Nephron (organoid): Measurements from ENCODE around the gene TMEFF1.
"Not testable (repeated sequence)": the region's sequence is repeated elsewhere in the genome, so short reads cannot be mapped to it uniquely, and the experiment has no call there.

Experiments used
- H3K27ac Mint-ChIP-seq, 3 experiments: 2 replicates each; pipeline ENCODE4 v1.8.0; 2020; ENCODE audit warnings: mixed read lengths in 3 of 3, mild to moderate bottlenecking in 2 of 3, moderate library complexity in 1 of 3
- H3K27me3 Mint-ChIP-seq: 2 replicates; pipeline ENCODE4 v1.8.0; 2021; ENCODE audit warnings: low read depth, mild to moderate bottlenecking, moderate library complexity, mixed read lengths
- H3K36me3 Mint-ChIP-seq: 2 replicates; pipeline ENCODE4 v1.8.0; 2020; ENCODE audit warnings: low read depth, mixed read lengths
- H3K4me1 Mint-ChIP-seq: 2 replicates; pipeline ENCODE4 v1.8.0; 2020; ENCODE audit warnings: mixed read lengths
- H3K4me3 Mint-ChIP-seq, 3 experiments: 2 replicates each; pipeline ENCODE4 v1.8.0; 2020; ENCODE audit warnings: mild to moderate bottlenecking in 3 of 3, mixed read lengths in 3 of 3, moderate library complexity in 2 of 3
- H3K9me3 Mint-ChIP-seq: 2 replicates; pipeline ENCODE4 v1.8.0; 2020; ENCODE audit warnings: mixed read lengths
- TF ChIP-seq, protein P1 (sequence below), 3 experiments: fragments of 200-600 bp; sonication (generic); IDR thresholded peaks; one replicate each; pipeline ENCODE4 v1.5.0; 2021; ENCODE audit warnings: antibody characterized with exemption in 3 of 3; ENCODE audit not compliant: unreplicated experiment in 3 of 3

TMEFF1 gene

DNA sequence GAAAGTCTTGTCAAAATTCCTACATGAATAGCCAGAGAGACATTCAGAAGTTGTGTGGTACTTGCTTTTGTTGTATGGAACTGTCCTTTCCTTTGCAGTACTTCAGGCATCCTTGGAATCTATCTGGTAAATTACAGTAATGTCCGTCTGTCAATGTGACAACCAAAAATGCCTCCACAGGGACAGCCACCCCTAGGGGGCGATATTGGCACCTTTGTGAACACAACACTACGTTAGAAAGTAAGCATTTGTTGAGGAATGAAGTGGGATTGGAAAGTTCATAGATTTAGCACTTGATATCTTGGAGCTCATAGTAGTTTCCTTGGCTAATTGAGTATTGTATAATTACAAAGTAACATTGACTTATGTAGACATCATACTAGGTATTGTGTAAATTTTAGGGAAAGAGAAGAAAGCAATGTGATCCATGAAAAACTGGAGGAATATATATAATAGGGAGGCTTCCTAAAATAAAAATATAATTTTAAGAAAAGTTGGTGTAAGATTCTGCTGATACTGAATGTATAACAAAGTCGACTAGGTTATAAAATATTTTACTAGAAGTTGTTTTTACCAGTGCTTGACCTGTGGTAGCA is 32.7 kb downstream of the TMEFF1 start:
- TF ChIP-seq, protein P1, sequence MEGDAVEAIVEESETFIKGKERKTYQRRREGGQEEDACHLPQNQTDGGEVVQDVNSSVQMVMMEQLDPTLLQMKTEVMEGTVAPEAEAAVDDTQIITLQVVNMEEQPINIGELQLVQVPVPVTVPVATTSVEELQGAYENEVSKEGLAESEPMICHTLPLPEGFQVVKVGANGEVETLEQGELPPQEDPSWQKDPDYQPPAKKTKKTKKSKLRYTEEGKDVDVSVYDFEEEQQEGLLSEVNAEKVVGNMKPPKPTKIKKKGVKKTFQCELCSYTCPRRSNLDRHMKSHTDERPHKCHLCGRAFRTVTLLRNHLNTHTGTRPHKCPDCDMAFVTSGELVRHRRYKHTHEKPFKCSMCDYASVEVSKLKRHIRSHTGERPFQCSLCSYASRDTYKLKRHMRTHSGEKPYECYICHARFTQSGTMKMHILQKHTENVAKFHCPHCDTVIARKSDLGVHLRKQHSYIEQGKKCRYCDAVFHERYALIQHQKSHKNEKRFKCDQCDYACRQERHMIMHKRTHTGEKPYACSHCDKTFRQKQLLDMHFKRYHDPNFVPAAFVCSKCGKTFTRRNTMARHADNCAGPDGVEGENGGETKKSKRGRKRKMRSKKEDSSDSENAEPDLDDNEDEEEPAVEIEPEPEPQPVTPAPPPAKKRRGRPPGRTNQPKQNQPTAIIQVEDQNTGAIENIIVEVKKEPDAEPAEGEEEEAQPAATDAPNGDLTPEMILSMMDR (IDR thresholded peaks at IDR 0.05; ENCODE audit: unreplicated experiment in 3 of 3), result peak; percentile 22 to 47 (median 29)
- Mint-ChIP-seq H3K4me1 (no peaks in the 10 kb centered on the region), H3K36me3 (peaks cover 58% of the 10 kb centered on the region), H3K27me3 (no peaks in the 10 kb centered on the region), H3K27ac (no peak overlapping the region), H3K4me3 (no peak overlapping the region), H3K9me3 (no peaks in the 10 kb centered on the region)

- H3K27ac Mint-ChIP-seq, H3K4me1 Mint-ChIP-seq, H3K4me3 Mint-ChIP-seq, H3K9me3 Mint-ChIP-seq, H3K27me3 Mint-ChIP-seq: not testable (repeated sequence)
- peaks cover 60% of the 10 kb centered on the region for H3K36me3 Mint-ChIP-seq
Observed at GRCh38 chr9:100507350-100507749, 34.4 kb downstream of the TMEFF1 start.

DNA sequence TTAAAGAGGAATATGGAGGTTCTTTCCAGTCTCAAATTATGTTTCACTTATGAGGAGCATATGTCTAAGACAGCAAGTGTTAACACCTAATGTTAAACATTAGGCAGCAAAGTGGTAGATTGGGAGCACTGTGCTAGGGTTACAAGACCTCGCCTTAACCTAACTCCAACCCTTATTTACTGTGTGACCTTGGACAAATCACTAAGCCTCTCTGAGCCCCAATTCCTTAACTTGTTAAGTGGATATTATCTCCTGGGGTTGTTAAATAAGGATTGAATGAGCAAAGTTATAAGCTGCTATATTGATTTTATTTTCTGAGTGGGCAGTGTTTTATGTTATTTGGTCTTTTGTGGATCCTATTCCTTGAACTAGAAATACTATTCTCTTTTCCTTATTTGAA is 38.3 kb downstream of the TMEFF1 start:
- Mint-ChIP-seq H3K4me3 (no peak overlapping the region), H3K4me1 (no peaks in the 10 kb centered on the region), H3K9me3 (no peaks in the 10 kb centered on the region), H3K27ac (no peak overlapping the region), H3K36me3 (peaks cover 44% of the 10 kb centered on the region), H3K27me3 (no peaks in the 10 kb centered on the region)
- TF ChIP-seq, protein P1 (IDR thresholded peaks at IDR 0.05; ENCODE audit: unreplicated experiment in 3 of 3), result no peak

GRCh38 chr9:100515578-100516494 is 42.9 kb downstream of the TMEFF1 start:
- H3K36me3 Mint-ChIP-seq, result peaks cover 31% of the 10 kb centered on the region
- no peak overlapping the region for H3K4me3 Mint-ChIP-seq
- no peaks in the 10 kb centered on the region for H3K27me3 Mint-ChIP-seq
- H3K9me3 Mint-ChIP-seq, result no peaks in the 10 kb centered on the region
- TF ChIP-seq, protein P1 (IDR thresholded peaks at IDR 0.05; ENCODE audit: unreplicated experiment in 3 of 3), result no peak
- H3K27ac Mint-ChIP-seq, result peak overlapping the region in 2 of 3 experiments; percentile 29 to 44
- no peaks in the 10 kb centered on the region for H3K4me1 Mint-ChIP-seq

GRCh38 chr9:100521282-100521681 is 48.3 kb downstream of the TMEFF1 start:
- Mint-ChIP-seq H3K27me3 (no peaks in the 10 kb centered on the region), H3K9me3 (peaks cover under 1% of the 10 kb centered on the region), H3K27ac (no peak overlapping the region), H3K36me3 (peaks cover 64% of the 10 kb centered on the region), H3K4me3 (no peak overlapping the region), H3K4me1 (no peaks in the 10 kb centered on the region)
- TF ChIP-seq, protein P1 (IDR thresholded peaks at IDR 0.05; ENCODE audit: unreplicated experiment in 3 of 3), result no peak

- Mint-ChIP-seq H3K9me3 (peaks cover 17% of the 10 kb centered on the region), H3K27ac (no peak overlapping the region), H3K36me3 (peaks cover 66% of the 10 kb centered on the region), H3K4me1 (no peaks in the 10 kb centered on the region), H3K4me3 (no peak overlapping the region), H3K27me3 (no peaks in the 10 kb centered on the region)
- TF ChIP-seq, protein P1 (IDR thresholded peaks at IDR 0.05; ENCODE audit: unreplicated experiment in 3 of 3), result no peak
Observed at GRCh38 chr9:100525563-100525962, 52.6 kb downstream of the TMEFF1 start.

GRCh38 chr9:100527180-100527794 is 54.3 kb downstream of the TMEFF1 start:
- Mint-ChIP-seq H3K9me3 (peaks cover 17% of the 10 kb centered on the region), H3K36me3 (peaks cover 55% of the 10 kb centered on the region)
- H3K27ac Mint-ChIP-seq, H3K27me3 Mint-ChIP-seq, H3K4me3 Mint-ChIP-seq, H3K4me1 Mint-ChIP-seq: not testable (repeated sequence)
